NCI-H748 (cell line): ENCODE measurements around the gene MS4A10.
"Not testable (repeated sequence)": the region's sequence is repeated elsewhere in the genome, so short reads cannot be mapped to it uniquely, and the experiment has no call there.

Experiments used
- DNase-seq: peaks from one replicate; lab custom pipeline; 2025; ENCODE audit not compliant: unreplicated experiment; lab: John Stamatoyannopoulos, UW

Gene MS4A10

GRCh38 chr11:60785136-60785535 is at the start of gene MS4A10:
Gene MS4A10, plus strand, starts transcription at chr11:60785333. Its CDS starts 5,003 bp downstream, at chr11:60790336.
- DNase-seq: no peak

- no peak for DNase-seq
Measured at GRCh38 chr11:60739114-60739513, 46.0 kb upstream of the MS4A10 start.

- no peak for DNase-seq
Measured at GRCh38 chr11:60740573-60740972, 44.6 kb upstream of the MS4A10 start.

GRCh38 chr11:60741421-60741820 is 43.7 kb upstream of the MS4A10 start:
- DNase-seq: no peak

GRCh38 chr11:60743058-60743457 is 42.1 kb upstream of the MS4A10 start:
- DNase-seq: no peak

GRCh38 chr11:60744114-60744513 is 41.0 kb upstream of the MS4A10 start:
- no peak for DNase-seq

DNA sequence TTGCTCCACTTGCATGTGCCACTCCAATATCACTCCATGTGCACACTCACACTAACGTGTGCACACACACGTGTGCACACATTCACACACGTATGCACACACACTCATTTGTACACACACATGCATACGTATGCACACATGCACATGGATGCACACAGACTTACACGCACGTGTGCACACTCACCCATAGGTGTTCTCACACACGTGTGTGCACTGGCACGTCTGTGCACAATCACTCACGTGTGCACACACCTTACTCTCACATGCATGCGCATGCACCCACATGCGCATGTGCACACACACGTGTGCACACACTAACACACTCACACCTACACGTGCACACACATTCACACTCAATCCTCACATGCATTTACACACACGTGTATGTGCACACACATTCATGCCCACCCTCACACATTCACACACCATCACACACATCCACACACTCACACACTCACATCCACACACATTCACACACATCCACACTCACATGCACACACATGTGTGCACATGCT is 37.7 kb upstream of the MS4A10 start:
- no peak for DNase-seq

DNA sequence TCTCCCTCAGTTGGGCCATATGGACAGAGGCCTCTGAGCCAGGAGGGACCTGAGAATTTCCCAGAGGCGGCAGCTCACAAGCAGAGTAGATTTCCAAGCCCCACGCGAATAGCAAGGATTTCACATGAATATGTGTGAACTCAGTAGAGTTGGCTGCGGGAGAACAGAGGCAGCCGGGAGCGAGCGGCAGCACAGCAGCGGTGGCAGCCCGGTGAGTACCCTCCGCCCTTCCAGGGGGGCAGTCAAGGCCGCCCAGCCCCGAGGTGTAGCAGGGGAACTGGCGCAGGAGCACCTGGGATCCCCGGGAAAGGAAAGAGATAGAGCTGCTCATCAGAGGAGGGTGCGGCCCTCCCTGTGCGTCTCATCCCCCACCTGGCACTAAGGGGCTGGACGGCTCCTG is 36.9 kb upstream of the MS4A10 start:
- DNase-seq: no peak

- no peak for DNase-seq
Measured at GRCh38 chr11:60748821-60749220, 36.3 kb upstream of the MS4A10 start.

DNA sequence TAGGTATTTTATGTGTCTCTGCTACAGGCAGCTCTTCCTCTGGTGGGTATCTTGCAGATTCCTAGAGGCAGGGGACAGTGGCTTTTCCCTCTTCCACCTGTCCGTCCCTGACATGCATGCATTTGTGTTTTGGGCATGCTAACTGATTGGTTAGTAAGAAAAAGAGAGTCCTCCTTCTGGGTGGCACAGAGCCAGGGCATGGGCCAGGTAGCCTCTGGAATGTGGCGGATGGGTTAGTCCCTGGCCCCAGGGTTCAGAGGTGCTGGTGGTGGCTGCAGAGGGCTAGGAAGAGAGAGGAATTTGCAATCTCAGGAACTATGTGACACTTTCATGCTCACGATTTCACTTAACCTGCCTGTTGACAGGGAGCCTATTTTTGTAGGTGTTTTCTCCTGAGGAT is 34.2 kb upstream of the MS4A10 start:
- DNase-seq: no peak

DNA sequence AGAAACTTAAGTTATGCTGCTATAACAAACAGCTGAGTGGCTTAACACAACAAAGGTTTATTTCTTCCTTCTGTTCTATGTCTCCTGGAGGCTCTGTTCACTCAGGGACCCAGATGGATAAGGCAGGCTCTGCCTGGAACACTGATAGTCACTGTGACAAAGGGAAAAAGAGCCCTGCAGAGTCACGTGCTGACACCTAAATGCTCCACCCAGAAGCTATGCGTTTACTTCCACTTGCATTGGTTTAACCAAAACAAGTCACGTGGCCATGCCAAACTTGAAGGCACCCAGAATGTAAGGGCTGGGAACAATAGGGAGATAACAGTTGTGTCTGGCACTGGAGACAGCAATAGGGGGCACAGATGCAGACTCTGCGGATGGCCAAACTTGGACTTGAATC is 31.8 kb upstream of the MS4A10 start:
- no peak for DNase-seq

- DNase-seq: no peak
Measured at GRCh38 chr11:60754887-60755286, 30.2 kb upstream of the MS4A10 start.

- DNase-seq: peak; percentile 62
Measured at GRCh38 chr11:60756307-60757032, 28.7 kb upstream of the MS4A10 start, which contains the start of gene MS4A15. Gene MS4A15, plus strand, starts transcription at chr11:60756867. Its CDS starts 6,867 bp downstream, at chr11:60763734.

DNA sequence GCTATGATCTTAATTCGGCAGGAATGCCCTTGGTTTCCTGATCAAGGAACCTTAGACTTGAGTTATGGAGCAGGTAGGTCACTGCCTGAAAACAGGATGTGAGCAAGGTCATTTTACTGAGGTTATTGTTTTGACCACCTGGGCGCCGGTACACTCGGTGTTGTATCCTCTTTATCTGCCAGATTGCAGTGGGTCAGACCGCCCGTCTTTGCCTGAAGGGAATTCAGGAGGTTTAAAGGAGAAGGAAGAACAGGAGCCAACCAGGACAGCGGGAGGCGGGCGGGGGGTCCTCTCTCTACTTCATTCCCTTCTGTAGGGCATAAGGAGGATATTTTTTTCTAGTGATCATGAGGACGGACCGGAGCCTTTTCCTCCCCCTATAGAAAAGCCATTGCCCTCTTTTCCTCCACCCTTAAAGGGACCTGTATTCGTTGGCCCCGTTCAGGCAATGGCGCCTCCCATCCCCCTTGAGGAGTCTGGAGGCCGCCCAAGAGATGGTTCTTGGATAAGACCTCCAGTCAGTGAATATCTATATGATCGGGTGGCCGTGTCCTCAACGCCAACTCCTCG is 27.8 kb upstream of the MS4A10 start:
- no peak for DNase-seq

- not testable (repeated sequence) for DNase-seq
Measured at GRCh38 chr11:60758671-60759070, 26.5 kb upstream of the MS4A10 start.

DNA sequence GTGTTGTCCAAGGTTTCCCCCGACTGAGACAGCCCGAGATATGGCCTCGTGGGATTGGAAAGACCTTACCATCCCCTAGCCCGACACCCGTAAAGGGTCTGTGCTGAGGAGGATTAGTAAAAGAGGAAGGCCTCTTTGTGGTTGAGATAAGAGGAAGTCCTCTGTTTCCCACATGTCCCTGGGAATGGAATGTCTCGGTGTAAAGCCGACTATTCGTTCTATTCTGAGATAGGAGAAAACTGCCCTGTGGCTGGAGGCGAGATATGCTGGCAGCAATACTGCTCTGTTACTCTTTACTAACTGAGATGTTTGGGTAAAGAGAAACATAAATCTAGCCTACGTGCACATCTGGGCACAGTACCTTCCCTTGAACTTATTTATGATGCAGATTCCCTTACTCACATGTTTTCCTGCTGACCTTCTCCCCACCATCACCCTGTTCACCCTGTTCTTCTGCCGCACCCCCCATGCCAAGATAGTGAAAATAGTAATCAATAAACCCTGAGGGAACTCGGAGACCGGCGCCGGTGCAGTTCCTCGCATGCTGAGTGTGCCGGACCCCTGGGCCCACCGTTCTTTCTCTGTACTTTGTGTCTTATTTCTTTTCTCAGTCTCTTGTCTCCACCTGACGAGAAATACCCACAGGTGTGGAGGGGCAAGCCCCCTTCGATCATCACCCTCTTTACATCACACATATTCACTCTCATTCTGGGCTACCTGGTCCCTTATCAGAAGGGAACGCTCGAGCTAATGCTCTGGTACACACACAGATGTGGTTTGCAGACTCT is 25.5 kb upstream of the MS4A10 start:
- not testable (repeated sequence) for DNase-seq

DNA sequence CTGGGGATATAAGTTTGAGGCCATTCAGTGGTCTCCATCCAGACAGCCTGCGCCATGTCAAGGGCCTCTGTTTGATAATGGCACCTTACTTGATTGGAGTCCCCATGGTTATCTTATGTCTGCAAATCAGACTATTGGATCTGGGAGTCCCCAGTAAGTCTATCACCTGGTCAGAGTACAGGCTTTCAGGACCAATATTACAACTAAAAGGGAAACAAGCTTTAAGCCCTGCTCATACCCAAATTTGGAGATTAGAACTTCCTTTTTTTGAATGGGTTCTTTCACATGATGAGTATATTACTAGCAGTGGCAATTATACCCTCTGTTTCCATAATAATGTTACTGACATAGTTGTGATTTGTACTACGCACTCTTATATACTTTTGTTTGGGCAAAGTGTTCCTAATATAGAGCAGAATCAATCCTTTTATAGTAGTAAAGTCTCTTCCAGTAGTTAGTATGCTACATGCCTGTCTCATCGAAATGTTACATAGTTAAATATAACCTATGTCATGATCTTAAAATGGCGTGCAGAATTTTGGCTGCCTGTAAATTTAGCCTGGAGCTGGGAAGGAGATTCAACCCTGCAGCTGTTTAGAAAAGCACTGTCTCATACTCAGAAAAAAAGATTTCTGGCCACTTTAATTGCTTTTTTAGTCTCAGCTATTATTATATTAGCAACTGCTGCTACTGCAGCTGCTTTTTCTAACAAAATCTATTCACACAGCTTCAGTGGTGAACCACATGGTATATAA is 23.5 kb upstream of the MS4A10 start:
- DNase-seq: peak; percentile 61

- peak; percentile 93 for DNase-seq
Measured at GRCh38 chr11:60762851-60763691, 22.1 kb upstream of the MS4A10 start.

- peak; percentile 83 for DNase-seq
Measured at GRCh38 chr11:60763692-60764369, 21.3 kb upstream of the MS4A10 start.
